AG09309 (cell line): ENCODE data around the gene CD7.

Source experiments
- DNase-seq: peaks from one replicate; pipeline ENCODE4 v3.0.0-alpha.2; 2010; ENCODE audit warnings: low read depth
- H3K4me3 ChIP-seq: 2 replicates; pipeline ENCODE4 v1.5.1; 2011; ENCODE audit warnings: mild to moderate bottlenecking, low read depth, low read length, moderate library complexity; ENCODE audit not compliant: control insufficient read depth
- TF ChIP-seq, protein P1 (sequence below): IDR thresholded peaks from 2 replicates; pipeline ENCODE4 v1.5.1; 2011; ENCODE audit warnings: mild to moderate bottlenecking, low read depth, low read length, inconsistent platforms; ENCODE audit not compliant: insufficient read depth, control insufficient read depth; ENCODE audit errors: missing control alignments

The CD7 gene

DNA sequence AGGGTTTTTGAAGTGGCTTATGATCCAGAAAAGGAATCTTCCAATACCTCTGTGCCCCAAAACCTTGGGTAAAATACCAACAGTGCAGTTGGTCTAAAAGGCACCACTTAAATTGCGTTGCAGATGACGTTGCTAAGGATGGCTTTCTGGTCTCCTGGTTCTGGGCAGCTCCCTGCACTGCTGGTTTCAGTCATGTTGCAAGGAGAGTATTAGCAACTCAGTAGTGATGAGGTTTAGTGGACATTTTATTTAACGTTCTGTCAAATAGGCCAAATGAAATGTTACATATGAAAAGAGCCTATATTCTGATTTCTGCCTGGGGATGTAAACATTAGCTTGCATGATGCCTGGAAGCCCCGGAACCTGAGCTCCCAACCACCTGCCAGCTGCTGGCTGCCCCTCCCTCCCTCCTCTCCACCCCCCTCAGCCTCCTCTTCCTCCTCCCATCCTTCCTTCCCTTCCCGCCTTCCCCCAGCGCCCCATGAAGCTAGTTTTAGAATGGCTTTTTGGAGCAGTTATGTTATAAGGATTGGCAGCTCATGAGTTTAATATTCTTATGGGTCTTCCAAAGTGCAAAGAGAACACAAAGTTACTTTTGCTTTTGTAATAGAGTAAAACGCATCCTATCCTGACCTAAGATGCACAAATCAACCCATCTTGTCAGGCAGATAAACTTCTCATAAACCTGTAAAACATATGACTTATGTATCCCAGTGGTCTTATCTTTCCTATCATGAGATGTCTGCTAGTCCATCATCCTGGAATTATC lies 20.7 kb downstream of the CD7 start:
- DNase-seq = no peak
- TF ChIP-seq, protein P1, sequence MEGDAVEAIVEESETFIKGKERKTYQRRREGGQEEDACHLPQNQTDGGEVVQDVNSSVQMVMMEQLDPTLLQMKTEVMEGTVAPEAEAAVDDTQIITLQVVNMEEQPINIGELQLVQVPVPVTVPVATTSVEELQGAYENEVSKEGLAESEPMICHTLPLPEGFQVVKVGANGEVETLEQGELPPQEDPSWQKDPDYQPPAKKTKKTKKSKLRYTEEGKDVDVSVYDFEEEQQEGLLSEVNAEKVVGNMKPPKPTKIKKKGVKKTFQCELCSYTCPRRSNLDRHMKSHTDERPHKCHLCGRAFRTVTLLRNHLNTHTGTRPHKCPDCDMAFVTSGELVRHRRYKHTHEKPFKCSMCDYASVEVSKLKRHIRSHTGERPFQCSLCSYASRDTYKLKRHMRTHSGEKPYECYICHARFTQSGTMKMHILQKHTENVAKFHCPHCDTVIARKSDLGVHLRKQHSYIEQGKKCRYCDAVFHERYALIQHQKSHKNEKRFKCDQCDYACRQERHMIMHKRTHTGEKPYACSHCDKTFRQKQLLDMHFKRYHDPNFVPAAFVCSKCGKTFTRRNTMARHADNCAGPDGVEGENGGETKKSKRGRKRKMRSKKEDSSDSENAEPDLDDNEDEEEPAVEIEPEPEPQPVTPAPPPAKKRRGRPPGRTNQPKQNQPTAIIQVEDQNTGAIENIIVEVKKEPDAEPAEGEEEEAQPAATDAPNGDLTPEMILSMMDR = no peak
- peak overlapping the region; percentile 3; the same call in 1 of the 2 replicates for H3K4me3 ChIP-seq

DNA sequence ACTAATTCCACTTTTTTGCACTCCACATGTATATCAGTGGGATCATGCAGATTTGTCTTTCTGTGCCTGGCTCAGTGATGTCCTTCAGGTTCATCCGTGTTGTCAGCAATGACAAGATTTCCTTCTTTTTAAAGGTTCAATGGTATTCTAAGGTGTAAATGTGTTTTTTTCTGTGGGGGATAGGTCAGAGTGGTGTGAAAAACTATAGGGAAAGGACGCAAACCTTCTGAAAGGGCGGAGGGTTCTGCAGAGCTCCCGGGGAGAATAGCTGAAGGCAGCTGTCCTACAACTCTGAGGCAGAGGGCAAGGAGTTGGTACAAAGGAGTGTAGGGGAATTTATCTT lies 22.0 kb downstream of the CD7 start:
- TF ChIP-seq, protein P1 = no peak
- H3K4me3 ChIP-seq = no peak overlapping the region
- no peak for DNase-seq

GRCh38 chr17:82294064-82294773 lies 23.2 kb downstream of the CD7 start:
- H3K4me3 ChIP-seq = no peak overlapping the region
- no peak for DNase-seq
- TF ChIP-seq, protein P1 = no peak

DNA sequence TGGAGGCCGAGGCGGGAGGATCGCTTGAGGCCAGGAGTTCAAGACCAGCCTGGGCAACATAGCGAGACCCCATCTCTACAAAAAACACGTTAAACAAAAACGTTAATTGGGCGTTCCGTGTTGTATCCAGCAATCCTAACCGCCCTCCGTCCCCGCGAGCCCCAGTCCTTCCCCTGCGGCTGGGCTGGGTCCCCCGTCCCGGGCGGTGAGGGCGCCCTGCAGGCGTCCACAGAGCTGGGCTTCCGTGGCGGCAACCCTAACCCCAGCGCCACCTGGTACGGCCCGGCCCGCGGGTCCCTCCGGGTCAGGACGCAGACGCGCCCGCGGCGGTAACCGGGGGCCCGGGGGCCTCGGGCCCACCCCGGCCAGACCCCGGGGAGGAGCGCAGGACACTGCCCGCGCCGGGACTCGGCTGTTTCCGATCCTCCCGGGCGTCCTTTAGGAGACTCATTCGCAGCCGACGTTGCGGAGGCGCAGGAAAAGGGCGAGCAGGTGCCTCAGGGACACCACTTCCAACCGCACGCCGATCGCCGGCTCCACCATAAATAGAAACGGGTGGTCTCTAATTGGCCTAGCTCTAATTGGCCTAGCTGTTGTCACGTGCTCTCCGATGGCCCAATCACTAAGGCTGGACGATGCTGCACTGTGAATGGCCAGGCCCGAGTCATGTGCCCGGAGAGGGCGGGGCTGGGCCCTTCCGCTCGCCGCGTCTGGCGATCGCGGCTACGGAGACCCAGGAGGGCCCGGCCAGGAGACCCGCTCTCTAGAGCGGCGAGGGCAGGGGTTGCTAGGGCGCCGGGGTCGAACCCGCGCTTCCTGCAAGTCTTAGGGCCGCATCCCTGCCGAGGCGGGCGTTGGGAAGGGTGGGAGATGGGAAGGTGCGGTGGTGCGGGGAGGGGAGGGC lies 24.9 kb downstream of the CD7 start:
- peak; percentile 92 for DNase-seq
- TF ChIP-seq, protein P1 = no peak
- H3K4me3 ChIP-seq = peak overlapping the region; percentile 97

DNA sequence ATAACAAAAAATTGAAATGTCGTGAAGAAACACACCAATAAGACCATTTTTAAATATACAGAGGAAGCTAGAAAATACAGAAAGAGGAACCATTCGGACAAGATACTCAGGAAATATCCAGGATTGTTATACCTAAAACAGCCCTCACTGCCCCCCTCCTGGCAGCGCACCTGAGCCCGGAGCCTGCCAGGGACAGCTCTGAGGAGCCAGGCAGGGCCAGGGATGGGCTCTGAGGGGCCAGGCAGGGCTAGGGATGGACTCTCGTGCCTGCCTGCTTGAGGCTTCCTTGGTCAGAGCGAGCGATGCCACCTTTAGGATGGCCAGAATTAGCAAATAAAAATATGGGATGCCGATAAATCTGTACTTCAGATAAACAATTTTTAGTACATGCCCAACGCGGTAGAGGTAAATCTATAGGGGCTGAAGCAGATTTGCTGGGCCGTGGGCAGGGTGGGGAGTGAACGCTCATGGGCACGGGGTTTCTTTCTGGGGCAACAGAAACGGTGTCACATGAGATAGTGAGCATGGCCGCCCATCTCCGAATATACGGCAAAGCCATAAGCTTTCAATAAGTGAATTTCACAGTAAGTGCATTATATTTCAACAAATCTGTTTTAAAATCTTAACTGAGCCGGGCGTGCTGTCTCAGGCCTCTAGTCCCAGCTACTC lies 25.7 kb downstream of the CD7 start:
- DNase-seq = no peak
- TF ChIP-seq, protein P1 = no peak
- peak overlapping the region; percentile 97 for H3K4me3 ChIP-seq
